Measurements from ENCODE around the gene C9orf57.

DNA sequence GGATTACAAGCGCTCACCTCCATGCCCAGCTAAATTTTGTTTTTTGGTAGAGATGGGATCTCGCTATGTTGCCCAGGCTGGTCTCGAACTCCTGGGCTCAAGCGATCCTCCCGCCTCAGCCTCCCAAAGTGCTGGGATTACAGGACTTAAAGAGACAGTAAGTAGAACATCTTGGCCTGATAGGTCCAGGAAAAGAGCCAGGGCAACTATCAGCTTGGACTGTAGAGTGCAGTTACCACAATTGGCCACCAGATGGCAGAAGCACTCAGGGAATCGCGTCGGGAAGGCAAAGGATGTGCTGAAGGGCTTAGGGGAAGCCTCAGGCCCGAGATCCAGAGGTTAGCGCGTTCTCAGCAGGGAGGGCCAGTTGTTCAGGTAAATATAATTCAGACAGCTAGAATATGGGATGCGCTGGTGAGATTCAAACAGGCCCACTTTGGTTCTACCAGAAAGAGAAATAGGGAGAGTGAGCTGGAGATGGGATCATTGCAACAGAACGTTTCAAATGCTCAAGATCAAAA lies 21.5 kb downstream of the C9orf57 start:
- TF ChIP-seq CTCF (IDR thresholded peaks at IDR 0.05; ENCODE audit: low read depth, low read length, poor library complexity, severe bottlenecking), result peak; percentile 85
- no peak for TF ChIP-seq EZH2phosphoT487 (IDR thresholded peaks at IDR 0.05; ENCODE audit: borderline replicate concordance, low read length)

Data from DOHH2 (cell line).